Kidney epithelial cell (primary cell): ENCODE measurements around the gene NELL2. TPM values are rescaled to one million over a fixed set of nuclear protein-coding genes. Genes with fewer than 3 reads are reported as not detected.

Experiments
- DNase-seq: peaks from one replicate; pipeline ENCODE4 v3.0.0-alpha.2; 2010; ENCODE audit warnings: low read depth
- H3K27me3 ChIP-seq: 2 replicates; pipeline ENCODE4 v1.6.0; 2011; ENCODE audit warnings: low read length; ENCODE audit not compliant: control insufficient read depth, insufficient read depth
- H3K36me3 ChIP-seq: 2 replicates; pipeline ENCODE4 v1.5.1; 2011; ENCODE audit warnings: low read length; ENCODE audit not compliant: control insufficient read depth, insufficient read depth
- H3K4me3 ChIP-seq: 2 replicates; pipeline ENCODE4 v1.5.1; 2011; ENCODE audit warnings: low read depth, mild to moderate bottlenecking, control low read depth, low read length
- CTCF ChIP-seq: IDR thresholded peaks from 2 replicates; pipeline ENCODE4 v1.5.1; 2011; ENCODE audit warnings: mild to moderate bottlenecking, moderate library complexity, low read length, control low read depth, inconsistent platforms; ENCODE audit not compliant: insufficient read depth, poor library complexity, severe bottlenecking
- total RNA-seq: library from RNA; depleted of rRNA; stranded (reverse); fragments of >200 nt; gene quantifications from 2 replicates; pipeline ENCODE4 v1.2.3, GENCODE V29; 2015

Gene NELL2
- total RNA-seq, 1 donor from 2014 or later = 3.5 TPM

- TF ChIP-seq CTCF = no peak
- Histone ChIP-seq H3K27me3 (no peaks in the 10 kb centered on the region), H3K36me3 (no peaks in the 10 kb centered on the region), H3K4me3 (no peak overlapping the region)
- no peak for DNase-seq
Observed at GRCh38 chr12:44611538-44611937, 264.6 kb downstream of the NELL2 start.

- no peak for DNase-seq
- no peak overlapping the region for H3K4me3 ChIP-seq
- H3K27me3 ChIP-seq = no peaks in the 10 kb centered on the region
- TF ChIP-seq CTCF = no peak
- H3K36me3 ChIP-seq = no peaks in the 10 kb centered on the region
Observed at GRCh38 chr12:44603701-44604100, 272.4 kb downstream of the NELL2 start.

GRCh38 chr12:44592626-44593025 is 283.5 kb downstream of the NELL2 start:
- no peak for TF ChIP-seq CTCF
- Histone ChIP-seq H3K36me3 (no peaks in the 10 kb centered on the region), H3K27me3 (no peaks in the 10 kb centered on the region), H3K4me3 (no peak overlapping the region)
- no peak for DNase-seq

- no peaks in the 10 kb centered on the region for H3K27me3 ChIP-seq
Observed at GRCh38 chr12:44589697-44590096, 286.4 kb downstream of the NELL2 start.

GRCh38 chr12:44588651-44589050 is 287.5 kb downstream of the NELL2 start:
- Histone ChIP-seq H3K4me3 (no peak overlapping the region), H3K36me3 (no peaks in the 10 kb centered on the region), H3K27me3 (no peaks in the 10 kb centered on the region)
- TF ChIP-seq CTCF = no peak
- DNase-seq = no peak

More at GRCh38 chr12:44589697-44590096, 286.4 kb downstream of the NELL2 start:
- H3K36me3 ChIP-seq = no peaks in the 10 kb centered on the region
- TF ChIP-seq CTCF = no peak
- no peak overlapping the region for H3K4me3 ChIP-seq
- peak; percentile 12 for DNase-seq

GRCh38 chr12:44584625-44585024 is 291.5 kb downstream of the NELL2 start:
- no peaks in the 10 kb centered on the region for H3K27me3 ChIP-seq
- TF ChIP-seq CTCF = no peak
- H3K4me3 ChIP-seq = no peak overlapping the region
- no peaks in the 10 kb centered on the region for H3K36me3 ChIP-seq
- no peak for DNase-seq
